ENCODE results near the gene STARD5.

The STARD5 gene

GRCh38 chr15:81289910-81290309 is 34.0 kb downstream of the STARD5 start:
- no peak for DNase-seq

GRCh38 chr15:81288616-81289015 is 35.3 kb downstream of the STARD5 start:
- DNase-seq = no peak

GRCh38 chr15:81288040-81288439 is 35.9 kb downstream of the STARD5 start:
- no peak for DNase-seq

GRCh38 chr15:81286621-81287121 is 37.3 kb downstream of the STARD5 start:
- DNase-seq = no peak

GRCh38 chr15:81285461-81285860 is 38.5 kb downstream of the STARD5 start:
- DNase-seq = no peak

- DNase-seq = no peak
These were observed 39.5 kb downstream of the STARD5 start for GRCh38 chr15:81284256-81285031.

- no peak for DNase-seq
These were observed 41.0 kb downstream of the STARD5 start for GRCh38 chr15:81282911-81283310.

- DNase-seq = no peak
These were observed 41.4 kb downstream of the STARD5 start for GRCh38 chr15:81282606-81282895.

GRCh38 chr15:81281766-81282605 is 42.0 kb downstream of the STARD5 start:
- DNase-seq = no peak

GRCh38 chr15:81281456-81281735 is 42.5 kb downstream of the STARD5 start:
- DNase-seq = no peak

- no peak for DNase-seq
These were observed 43.1 kb downstream of the STARD5 start for GRCh38 chr15:81280696-81281455.

GRCh38 chr15:81279621-81280485 is 44.1 kb downstream of the STARD5 start:
- no peak for DNase-seq

- DNase-seq = no peak
These were observed 45.5 kb downstream of the STARD5 start for GRCh38 chr15:81278306-81279029.

GRCh38 chr15:81277851-81278250 is 46.1 kb downstream of the STARD5 start:
- DNase-seq = no peak

- DNase-seq = no peak
These were observed 47.0 kb downstream of the STARD5 start for GRCh38 chr15:81276967-81277366.

GRCh38 chr15:81275711-81276392 is 48.1 kb downstream of the STARD5 start:
- no peak for DNase-seq

GRCh38 chr15:81274931-81275707 is 48.8 kb downstream of the STARD5 start:
- DNase-seq = peak; percentile 42

GRCh38 chr15:81274255-81274654 is 49.7 kb downstream of the STARD5 start:
- no peak for DNase-seq

- DNase-seq = no peak
These were observed 50.1 kb downstream of the STARD5 start for GRCh38 chr15:81273855-81274254.

- no peak for DNase-seq
These were observed 50.7 kb downstream of the STARD5 start for GRCh38 chr15:81273200-81273599.

All from NCI-H526 treated with DMSO at 0.1 percent for 48 hours (cell line).